Suppressor macrophage treated with lipopolysaccharide for 4 hours (primary cell): ENCODE results near the gene ARMC12.

Source experiments
- DNase-seq: peaks from one replicate; pipeline ENCODE4 v3.0.0-alpha.2; 2020

Gene ARMC12

GRCh38 chr6:35736253-35736894, 458 bp upstream of the ARMC12 start:
- peak; percentile 82 for DNase-seq

GRCh38 chr6:35737413-35738211, 780 bp downstream of the ARMC12 start:
- DNase-seq: peak; percentile 82

- DNase-seq: peak; percentile 18
These were observed 3.1 kb downstream of the ARMC12 start for GRCh38 chr6:35739645-35740524.

- no peak for DNase-seq
These were observed 6.0 kb downstream of the ARMC12 start for GRCh38 chr6:35742842-35743241.

GRCh38 chr6:35745509-35745908, 8.7 kb downstream of the ARMC12 start:
- DNase-seq: peak; percentile 54

- DNase-seq: no peak
These were observed 9.7 kb downstream of the ARMC12 start for GRCh38 chr6:35746516-35746915.

GRCh38 chr6:35747877-35748276, 11.0 kb downstream of the ARMC12 start:
- no peak for DNase-seq

- DNase-seq: no peak
These were observed 13.7 kb downstream of the ARMC12 start for GRCh38 chr6:35750557-35750956.

GRCh38 chr6:35751594-35751993, 14.8 kb downstream of the ARMC12 start:
- no peak for DNase-seq

GRCh38 chr6:35752330-35752729, 15.5 kb downstream of the ARMC12 start:
- no peak for DNase-seq

GRCh38 chr6:35754452-35755277, 17.8 kb downstream of the ARMC12 start:
- no peak for DNase-seq

GRCh38 chr6:35755278-35755924, 18.6 kb downstream of the ARMC12 start:
- DNase-seq: no peak

- no peak for DNase-seq
These were observed 20.8 kb downstream of the ARMC12 start for GRCh38 chr6:35757456-35758123.

GRCh38 chr6:35759426-35759825, 22.6 kb downstream of the ARMC12 start:
- DNase-seq: no peak

GRCh38 chr6:35765739-35766138, 28.9 kb downstream of the ARMC12 start:
- DNase-seq: no peak

GRCh38 chr6:35769211-35769610, 32.4 kb downstream of the ARMC12 start:
- DNase-seq: no peak

GRCh38 chr6:35771343-35771627, 34.5 kb downstream of the ARMC12 start:
- no peak for DNase-seq

GRCh38 chr6:35774116-35774794, 37.4 kb downstream of the ARMC12 start:
- no peak for DNase-seq

GRCh38 chr6:35775031-35775430, 38.2 kb downstream of the ARMC12 start:
- no peak for DNase-seq

GRCh38 chr6:35776364-35777215, 39.8 kb downstream of the ARMC12 start, which contains the start of gene CLPSL2:
Gene CLPSL2 (plus strand): TSS chr6:35776598. CDS start chr6:35776619, 21 bp downstream.
- DNase-seq: peak; percentile 16
